ENCODE data around the gene PDK3.

The PDK3 gene

GRCh38 chrX:24482823-24483415 lies 17.8 kb downstream of the PDK3 start:
- DNase-seq (ENCODE audit: low read depth in 2 of 2) = no peak

DNA sequence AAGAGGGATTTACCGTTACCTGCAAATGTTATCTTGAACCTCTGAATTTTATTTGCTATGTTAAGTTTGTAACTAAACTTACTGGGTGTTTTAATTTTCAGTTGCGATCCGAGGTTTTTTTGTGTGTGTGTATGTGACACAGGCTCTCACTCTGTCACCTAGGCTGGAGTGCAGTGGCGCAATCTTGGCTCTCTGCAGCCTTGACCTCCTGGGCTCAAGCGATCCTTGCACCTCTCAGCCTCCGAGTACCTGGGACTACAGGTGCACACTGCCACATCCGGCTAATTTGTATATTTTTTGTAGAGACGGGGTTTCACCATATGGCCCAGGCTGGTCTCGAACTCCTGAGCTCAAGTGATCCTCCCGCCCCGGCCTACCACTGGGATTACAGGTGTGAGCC lies 18.5 kb downstream of the PDK3 start:
- DNase-seq (ENCODE audit: low read depth in 2 of 2) = no peak

GRCh38 chrX:24485323-24485722 lies 20.2 kb downstream of the PDK3 start:
- DNase-seq (ENCODE audit: low read depth in 2 of 2) = no peak

- DNase-seq (ENCODE audit: low read depth in 2 of 2) = no peak
Measured at GRCh38 chrX:24485976-24486680, 21.0 kb downstream of the PDK3 start.

- no peak for DNase-seq (ENCODE audit: low read depth in 2 of 2)
Measured at GRCh38 chrX:24487571-24487970, 22.5 kb downstream of the PDK3 start.

GRCh38 chrX:24491741-24492140 lies 26.7 kb downstream of the PDK3 start:
- DNase-seq (ENCODE audit: low read depth in 2 of 2) = no peak

DNA sequence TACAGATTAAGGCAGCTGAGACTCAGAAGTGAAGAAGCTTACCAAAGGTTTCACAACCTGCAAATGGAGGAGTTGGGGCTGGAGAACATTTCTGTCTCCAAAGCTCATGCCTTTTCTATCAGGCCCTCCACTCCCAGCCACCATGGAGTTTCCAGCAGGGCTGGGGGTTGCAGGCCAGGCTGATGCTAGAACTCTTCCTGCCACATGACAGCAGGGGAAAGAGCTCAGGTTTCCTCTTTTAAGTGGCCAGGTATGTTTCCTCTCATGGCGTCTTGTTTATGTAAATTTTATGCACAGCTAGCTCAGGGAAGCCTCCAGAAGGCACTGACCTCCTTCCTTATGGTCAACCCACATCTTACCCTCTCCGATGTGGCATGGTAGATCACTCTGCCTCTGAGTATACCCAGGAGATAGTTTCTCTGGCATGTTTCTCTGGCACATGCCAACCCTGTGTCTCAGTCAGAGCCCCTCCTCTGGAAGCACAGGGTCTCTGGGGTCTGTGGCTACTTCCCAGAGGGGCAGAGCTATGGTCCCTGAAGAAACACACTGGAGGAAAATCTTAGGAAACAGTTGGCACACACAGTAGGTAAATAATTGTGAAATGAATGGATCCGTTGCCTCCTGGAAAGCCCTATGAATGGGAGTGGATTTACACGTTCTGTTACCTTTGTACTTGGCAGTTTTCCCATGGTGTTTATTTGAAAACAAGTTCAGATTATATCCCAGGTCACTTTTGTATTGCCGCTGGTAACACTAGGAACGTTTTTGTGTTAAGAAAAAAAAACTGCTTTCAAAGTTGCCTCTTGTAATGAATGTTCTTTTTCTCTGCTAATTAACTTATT lies 28.9 kb downstream of the PDK3 start:
- no peak for DNase-seq (ENCODE audit: low read depth in 2 of 2)

DNA sequence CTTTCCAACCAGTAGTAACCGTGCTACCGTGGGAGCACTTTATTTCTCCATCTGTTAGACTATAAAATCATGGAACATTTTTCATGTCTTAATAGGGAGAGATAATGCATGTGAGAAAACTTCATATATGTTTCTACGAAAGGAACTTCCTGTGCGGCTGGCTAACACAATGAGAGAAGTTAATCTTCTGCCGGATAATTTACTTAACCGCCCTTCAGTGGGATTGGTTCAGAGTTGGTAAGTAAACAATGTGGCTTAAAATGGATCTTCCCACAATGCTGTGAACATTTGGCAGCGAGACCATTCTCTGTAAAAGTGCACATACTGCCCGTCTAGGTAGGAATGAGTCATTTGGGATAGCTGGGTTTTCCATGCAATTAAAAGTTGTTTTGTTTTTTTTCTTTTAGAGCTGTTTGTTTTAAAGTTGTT lies 29.6 kb downstream of the PDK3 start:
- DNase-seq (ENCODE audit: low read depth in 2 of 2) = no peak

- no peak for DNase-seq (ENCODE audit: low read depth in 2 of 2)
Measured at GRCh38 chrX:24495700-24496099, 30.6 kb downstream of the PDK3 start.

- peak in 1 of 2 donors; percentile 6 for DNase-seq (ENCODE audit: low read depth in 2 of 2)
Measured at GRCh38 chrX:24498181-24498580, 33.1 kb downstream of the PDK3 start.

DNA sequence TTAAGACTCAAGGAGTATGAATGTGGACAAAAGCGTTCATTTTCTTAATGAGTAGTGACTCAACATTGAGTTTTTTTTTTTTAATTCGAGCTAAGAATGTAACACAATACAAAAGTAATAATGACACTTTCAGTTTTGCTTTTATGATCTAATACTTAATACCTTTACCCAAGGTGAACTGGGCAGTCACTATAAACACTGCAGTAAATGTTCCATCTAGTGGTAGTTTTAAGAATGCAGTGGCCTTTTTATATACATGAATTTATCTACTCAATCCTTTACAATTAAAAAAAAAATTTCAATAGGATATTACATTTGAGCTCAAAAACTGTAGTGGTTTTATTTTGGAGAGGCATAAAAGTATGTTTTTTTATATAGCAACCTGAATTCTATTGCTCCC lies 33.9 kb downstream of the PDK3 start:
- DNase-seq (ENCODE audit: low read depth in 2 of 2) = no peak

GRCh38 chrX:24506082-24506481 lies 41.0 kb downstream of the PDK3 start:
- no peak for DNase-seq (ENCODE audit: low read depth in 2 of 2)

GRCh38 chrX:24508375-24508774 lies 43.3 kb downstream of the PDK3 start:
- DNase-seq (ENCODE audit: low read depth in 2 of 2) = no peak

DNA sequence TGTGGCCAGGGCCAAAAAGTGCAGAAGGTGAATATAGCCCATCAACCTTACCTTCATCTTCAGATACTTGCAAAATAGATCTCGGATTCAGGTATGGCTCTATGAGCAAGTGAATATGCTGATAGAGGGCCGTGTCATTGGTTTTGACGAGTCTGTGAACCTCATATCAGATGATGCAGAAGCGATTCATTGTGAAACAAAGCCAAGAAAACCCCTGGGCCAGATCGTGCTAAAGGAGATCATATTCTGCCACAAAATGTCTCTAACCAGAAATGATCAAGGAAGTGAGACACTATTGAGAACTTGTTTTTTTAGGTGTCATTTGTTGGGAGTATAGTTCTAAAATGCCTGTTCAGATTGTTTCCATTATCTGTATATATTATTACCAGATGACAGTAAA lies 48.3 kb downstream of the PDK3 start:
- no peak for DNase-seq (ENCODE audit: low read depth in 2 of 2)

DNA sequence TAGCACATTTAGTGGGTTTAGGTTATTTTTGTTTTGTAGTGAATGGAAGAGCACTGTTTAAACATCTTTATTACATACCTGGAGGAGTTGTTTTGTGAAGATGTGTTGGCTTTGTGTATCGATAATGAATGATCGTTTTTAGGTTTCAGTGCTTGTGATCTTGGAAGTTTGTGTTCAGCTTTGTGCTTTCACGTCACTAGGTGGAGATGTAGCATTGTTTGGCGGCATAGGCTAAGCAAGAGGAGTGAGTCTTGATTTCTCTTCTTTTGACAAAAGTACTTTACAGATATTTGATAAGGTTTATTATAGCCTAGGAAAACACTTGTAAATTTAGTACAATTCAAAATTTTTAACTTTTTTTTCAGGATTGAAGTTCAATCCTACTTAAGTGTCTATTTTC lies 50.4 kb downstream of the PDK3 start:
- no peak for DNase-seq (ENCODE audit: low read depth in 2 of 2)

DNA sequence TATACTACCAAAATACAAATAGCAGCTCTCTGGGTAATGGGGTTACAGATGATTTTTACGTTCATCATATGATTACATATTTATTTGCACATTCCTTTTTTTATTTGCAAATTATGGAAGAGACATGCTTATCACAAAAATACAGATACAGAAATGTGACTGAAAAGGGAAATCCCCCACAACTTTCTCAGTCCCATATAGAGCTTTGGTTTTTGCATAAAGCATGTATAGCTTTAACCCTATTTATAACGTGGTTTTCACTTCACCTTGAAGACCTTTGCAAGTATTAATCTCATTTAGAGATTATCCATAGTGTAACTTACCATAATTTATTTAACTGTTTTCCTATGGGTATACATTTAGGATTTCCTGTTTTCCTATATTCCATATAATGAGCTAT lies 55.4 kb downstream of the PDK3 start:
- DNase-seq (ENCODE audit: low read depth in 2 of 2) = no peak

DNA sequence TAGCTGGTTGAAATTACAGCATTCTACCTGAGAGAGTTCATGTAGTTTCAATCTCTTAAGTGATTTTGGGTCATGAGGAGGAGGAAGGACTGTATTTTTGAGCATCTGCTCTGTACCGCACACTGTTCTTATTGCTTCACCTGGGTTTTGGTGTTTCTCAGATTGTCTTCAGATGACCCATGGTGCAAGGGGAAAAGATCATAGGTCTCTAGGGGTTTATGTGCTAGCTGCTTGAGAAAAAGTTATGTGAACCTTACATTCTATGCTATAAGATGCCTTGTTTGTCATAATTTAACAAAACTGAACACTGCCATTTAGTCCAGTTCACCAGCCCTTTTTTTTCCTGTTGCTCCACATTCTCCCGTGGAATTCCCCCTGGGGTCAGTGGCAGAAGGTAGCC lies 60.4 kb downstream of the PDK3 start:
- DNase-seq (ENCODE audit: low read depth in 2 of 2) = no peak

- DNase-seq (ENCODE audit: low read depth in 2 of 2) = no peak
Measured at GRCh38 chrX:24526616-24527015, 61.5 kb downstream of the PDK3 start.

DNA sequence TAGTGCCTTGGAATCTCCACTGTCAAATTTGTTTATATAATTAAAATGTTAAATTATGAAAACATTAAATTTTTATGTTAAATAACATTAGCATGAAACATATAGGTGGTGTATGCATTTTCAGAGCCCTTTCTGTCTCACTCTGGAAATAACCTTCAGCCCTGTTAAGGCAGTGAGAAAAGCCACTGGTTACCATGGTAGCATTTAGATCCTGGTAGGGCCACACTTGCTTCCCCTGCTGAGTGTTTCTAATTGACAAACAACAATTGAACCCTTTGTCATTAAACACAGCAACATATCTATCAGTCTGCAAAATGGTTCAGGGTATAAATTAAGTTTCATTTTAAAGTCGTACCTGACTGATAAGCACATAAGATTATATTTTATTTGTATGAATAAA lies 63.5 kb downstream of the PDK3 start:
- DNase-seq (ENCODE audit: low read depth in 2 of 2) = no peak

- no peak for DNase-seq (ENCODE audit: low read depth in 2 of 2)
Measured at GRCh38 chrX:24536551-24536950, 71.5 kb downstream of the PDK3 start.

- no peak for DNase-seq (ENCODE audit: low read depth in 2 of 2)
Measured at GRCh38 chrX:24542756-24543155, 77.7 kb downstream of the PDK3 start.

DNA sequence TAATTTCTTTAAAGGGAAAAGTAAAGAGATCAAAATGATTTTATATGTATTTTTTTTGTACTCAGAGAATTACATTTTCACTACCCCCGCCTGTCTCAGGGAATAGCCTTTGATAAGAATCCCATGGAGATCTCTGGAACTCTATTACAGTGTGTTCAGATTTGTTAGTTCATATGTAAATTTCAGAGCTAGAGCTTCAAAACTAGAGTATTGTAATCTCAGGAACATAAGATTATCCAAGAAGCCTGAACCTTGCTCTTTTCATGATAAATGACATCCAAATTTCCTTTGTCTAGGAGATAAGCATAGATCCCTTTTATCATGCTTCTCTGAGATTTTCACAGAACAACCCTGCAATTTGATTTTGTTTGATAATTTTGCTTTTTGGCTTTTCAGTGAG lies 82.9 kb downstream of the PDK3 start:
- no peak for DNase-seq (ENCODE audit: low read depth in 2 of 2)

DNA sequence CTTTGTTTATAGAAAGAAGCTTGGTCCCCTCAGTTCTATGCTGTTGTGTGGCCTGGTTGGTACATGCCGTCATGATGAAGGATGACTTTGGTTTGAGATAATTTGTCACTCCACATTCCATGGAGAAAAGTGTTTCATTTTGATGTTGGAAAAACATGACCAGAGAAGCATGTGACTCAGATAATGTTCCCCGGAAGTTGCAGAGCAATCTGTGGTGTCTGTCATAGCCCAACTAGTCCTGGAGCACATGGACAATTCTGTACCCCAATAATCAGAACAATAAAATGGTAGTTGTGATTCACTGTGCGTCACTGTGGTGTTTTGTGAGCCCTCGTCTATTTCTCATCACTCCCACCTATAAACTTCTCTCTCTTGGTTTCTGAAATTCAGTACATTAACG lies 85.1 kb downstream of the PDK3 start:
- DNase-seq (ENCODE audit: low read depth in 2 of 2) = no peak

Data from activated CD8-positive, alpha-beta memory T cell treated with anti-CD3 and anti-CD28 coated beads for 4 hours (primary cell).